Measurements from ENCODE around the gene MINPP1. TPM values are rescaled to one million over a fixed set of nuclear protein-coding genes. Genes with fewer than 3 reads are reported as not detected.

MINPP1 gene
- total RNA-seq, 1 experiment from 2014 or later: 22.1 TPM

DNA sequence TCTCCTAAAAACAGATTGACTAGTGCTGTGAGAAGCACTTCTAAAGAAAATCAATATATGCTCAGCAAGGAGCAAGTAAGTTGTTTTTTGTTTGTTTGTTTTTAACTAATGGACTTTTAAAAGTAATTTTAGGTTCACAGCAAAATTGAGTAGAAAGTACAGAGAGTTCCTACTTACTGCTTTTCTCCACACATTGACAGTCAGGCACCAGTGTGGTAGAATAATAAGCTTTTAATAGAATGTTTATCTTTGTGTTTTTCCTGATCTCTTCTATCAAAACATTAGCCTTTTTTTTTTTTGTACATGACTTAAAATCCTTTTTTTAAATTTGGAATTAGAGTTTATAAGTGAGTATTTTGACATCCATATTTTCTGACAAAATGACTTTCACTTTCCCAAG is 28.0 kb downstream of the MINPP1 start:
- Histone ChIP-seq H3K9me2 (ENCODE audit: insufficient read depth) (no peaks in the 10 kb centered on the region), H4K20me1 (ENCODE audit: insufficient read depth) (no peaks in the 10 kb centered on the region), H3K36me3 (ENCODE audit: control insufficient read depth in 1 of 2, insufficient read depth in 2 of 2, low read length in 2 of 2) (no peaks in the 10 kb centered on the region), H3K9me3 (ENCODE audit: control insufficient read depth in 1 of 2, insufficient read depth in 1 of 2, low read depth in 1 of 2, low read length in 2 of 2) (no peaks in the 10 kb centered on the region), H2AFZ (ENCODE audit: low read depth, low read length, poor library complexity, severe bottlenecking) (no peak overlapping the region), H3K9ac (ENCODE audit: low read length) (no peak overlapping the region), H3K4me1 (ENCODE audit: control insufficient read depth in 1 of 2, insufficient read depth in 2 of 2, low read length in 2 of 2) (no peaks in the 10 kb centered on the region), H3K27ac (ENCODE audit: low read depth, low read length) (no peak overlapping the region), H3K27me3 (ENCODE audit: insufficient read depth, low read length) (no peaks in the 10 kb centered on the region), H3K4me2 (ENCODE audit: low read length) (no peak overlapping the region), H3K79me2 (ENCODE audit: insufficient read depth, low read length) (no peaks in the 10 kb centered on the region), H3K4me3 (replicated peaks in 1 of 2; ENCODE audit: low read depth in 1 of 2, low read length in 2 of 2) (no peak overlapping the region)
- BruUV-seq (replicated peaks): no TSS peak
- ATAC-seq (no peak), DNase-seq (ENCODE audit: low read depth, low spot score) (no peak)
- CTCF ChIA-PET: no interaction called here
- no peak for TF ChIP-seq JUND (IDR thresholded peaks at IDR 0.05)
- TF ChIP-seq, protein P1, sequence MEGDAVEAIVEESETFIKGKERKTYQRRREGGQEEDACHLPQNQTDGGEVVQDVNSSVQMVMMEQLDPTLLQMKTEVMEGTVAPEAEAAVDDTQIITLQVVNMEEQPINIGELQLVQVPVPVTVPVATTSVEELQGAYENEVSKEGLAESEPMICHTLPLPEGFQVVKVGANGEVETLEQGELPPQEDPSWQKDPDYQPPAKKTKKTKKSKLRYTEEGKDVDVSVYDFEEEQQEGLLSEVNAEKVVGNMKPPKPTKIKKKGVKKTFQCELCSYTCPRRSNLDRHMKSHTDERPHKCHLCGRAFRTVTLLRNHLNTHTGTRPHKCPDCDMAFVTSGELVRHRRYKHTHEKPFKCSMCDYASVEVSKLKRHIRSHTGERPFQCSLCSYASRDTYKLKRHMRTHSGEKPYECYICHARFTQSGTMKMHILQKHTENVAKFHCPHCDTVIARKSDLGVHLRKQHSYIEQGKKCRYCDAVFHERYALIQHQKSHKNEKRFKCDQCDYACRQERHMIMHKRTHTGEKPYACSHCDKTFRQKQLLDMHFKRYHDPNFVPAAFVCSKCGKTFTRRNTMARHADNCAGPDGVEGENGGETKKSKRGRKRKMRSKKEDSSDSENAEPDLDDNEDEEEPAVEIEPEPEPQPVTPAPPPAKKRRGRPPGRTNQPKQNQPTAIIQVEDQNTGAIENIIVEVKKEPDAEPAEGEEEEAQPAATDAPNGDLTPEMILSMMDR (IDR thresholded peaks at IDR 0.05 in 2 of 3, conservative IDR thresholded peaks at IDR 0.05 in 1 of 3; ENCODE audit: borderline replicate concordance in 1 of 3, insufficient read depth in 1 of 3, low read depth in 2 of 3, low read length in 2 of 3): no peak
- RAD21 ChIA-PET (ENCODE audit: low non-redundant PET in 1 of 2, low total read pairs in 2 of 2, uncharacterized antibody in 2 of 2, unreplicated experiment in 2 of 2): no interaction called here
- POLR2A ChIA-PET: no interaction called here
- intact Hi-C loops (cut with micrococcal nuclease): loop anchor here (2.0 to 10.0 kb wide), 4 partner anchors 130 to 852 kb away; no protein-coding TSS in a partner anchor

DNA sequence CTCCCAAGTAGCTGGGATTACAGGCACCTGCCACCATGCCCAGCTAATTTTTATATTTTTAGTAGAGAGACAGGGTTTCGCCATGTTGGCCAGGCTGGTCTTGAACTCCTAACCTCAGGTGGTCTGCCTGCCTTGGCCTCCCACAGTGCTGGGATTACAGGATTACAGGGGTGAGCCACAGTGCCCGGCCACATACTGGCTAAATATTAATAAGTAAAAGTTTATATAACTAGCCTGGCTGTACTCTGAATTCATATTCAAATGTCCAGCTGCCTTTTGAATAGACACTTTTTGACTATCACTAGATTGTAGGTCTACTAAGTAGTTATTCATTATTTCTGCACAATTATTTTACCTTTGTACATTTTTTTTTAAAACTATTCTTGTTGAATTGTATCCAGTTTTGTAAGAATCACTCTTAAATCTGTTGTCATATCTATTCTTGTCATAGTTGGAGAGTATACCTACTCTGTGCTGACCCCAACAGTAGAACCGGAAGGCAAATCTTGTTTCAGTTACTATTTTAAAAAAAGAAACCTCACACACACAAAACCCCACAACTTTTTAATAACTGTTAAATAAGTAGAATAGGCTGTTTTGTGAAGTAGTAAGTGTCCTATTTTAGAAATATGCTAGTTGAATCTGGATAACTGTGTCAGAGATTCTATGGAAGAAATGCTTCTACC is 29.6 kb downstream of the MINPP1 start:
- no TSS peak for BruUV-seq (replicated peaks)
- POLR2A ChIA-PET: no interaction called here

More for the DNA sequence above, 29.6 kb downstream of the MINPP1 start:
- Histone ChIP-seq H3K79me2 (ENCODE audit: insufficient read depth, low read length) (no peaks in the 10 kb centered on the region), H3K27me3 (ENCODE audit: insufficient read depth, low read length) (no peaks in the 10 kb centered on the region), H4K20me1 (ENCODE audit: insufficient read depth) (no peaks in the 10 kb centered on the region), H3K36me3 (ENCODE audit: control insufficient read depth in 1 of 2, insufficient read depth in 2 of 2, low read length in 2 of 2) (no peaks in the 10 kb centered on the region), H2AFZ (ENCODE audit: low read depth, low read length, poor library complexity, severe bottlenecking) (no peak overlapping the region), H3K4me1 (ENCODE audit: control insufficient read depth in 1 of 2, insufficient read depth in 2 of 2, low read length in 2 of 2) (no peaks in the 10 kb centered on the region), H3K27ac (ENCODE audit: low read depth, low read length) (no peak overlapping the region), H3K9me3 (ENCODE audit: control insufficient read depth in 1 of 2, insufficient read depth in 1 of 2, low read depth in 1 of 2, low read length in 2 of 2) (no peaks in the 10 kb centered on the region), H3K4me3 (replicated peaks in 1 of 2; ENCODE audit: low read depth in 1 of 2, low read length in 2 of 2) (no peak overlapping the region), H3K4me2 (ENCODE audit: low read length) (no peak overlapping the region), H3K9me2 (ENCODE audit: insufficient read depth) (no peaks in the 10 kb centered on the region), H3K9ac (ENCODE audit: low read length) (no peak overlapping the region)
- TF ChIP-seq POLR2AphosphoS5 (IDR thresholded peaks at IDR 0.05; ENCODE audit: low read depth, low read length): no peak
- TF ChIP-seq TCF7L2 (IDR thresholded peaks at IDR 0.05; ENCODE audit: borderline replicate concordance, extremely low read depth, insufficient read depth, insufficient read length): no peak
- TF ChIP-seq, protein P2, sequence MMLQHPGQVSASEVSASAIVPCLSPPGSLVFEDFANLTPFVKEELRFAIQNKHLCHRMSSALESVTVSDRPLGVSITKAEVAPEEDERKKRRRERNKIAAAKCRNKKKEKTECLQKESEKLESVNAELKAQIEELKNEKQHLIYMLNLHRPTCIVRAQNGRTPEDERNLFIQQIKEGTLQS (IDR thresholded peaks at IDR 0.05): no peak
- TF ChIP-seq ZNF274 (IDR thresholded peaks at IDR 0.05; ENCODE audit: low read depth, low read length): no peak
- no peak for TF ChIP-seq RAD21 (IDR thresholded peaks at IDR 0.05; ENCODE audit: low read depth)
- TF ChIP-seq CEBPB (IDR thresholded peaks at IDR 0.05; ENCODE audit: low read depth): no peak
- ATAC-seq (no peak), DNase-seq (ENCODE audit: low read depth, low spot score) (no peak)
- CTCF ChIA-PET: interaction anchor here (1.0 to 1.2 kb wide), 2 partner anchors 10 to 201 kb away, joined by 4 to 15 read pairs; no protein-coding TSS in a partner anchor
- intact Hi-C loops (cut with micrococcal nuclease): loop anchor here (5.0 to 10.0 kb wide), 3 partner anchors 128 to 850 kb away; no protein-coding TSS in a partner anchor
- RAD21 ChIA-PET (ENCODE audit: low non-redundant PET in 1 of 2, low total read pairs in 2 of 2, uncharacterized antibody in 2 of 2, unreplicated experiment in 2 of 2): interaction anchor here in 1 of 2 experiments (0.7 to 1.0 kb wide), 2 partner anchors 200 to 292 kb away, joined by 3 to 6 read pairs; no protein-coding TSS in a partner anchor
